Measurements from ENCODE around the gene ALK. TPM values are rescaled to one million over a fixed set of nuclear protein-coding genes. Genes with fewer than 3 reads are reported as not detected.
"Not testable (repeated sequence)": the region's sequence is repeated elsewhere in the genome, so short reads cannot be mapped to it uniquely, and the experiment has no call there.

Gene ALK
- total RNA-seq, 1 donor from 2014 or later, result under 0.01 TPM

DNA sequence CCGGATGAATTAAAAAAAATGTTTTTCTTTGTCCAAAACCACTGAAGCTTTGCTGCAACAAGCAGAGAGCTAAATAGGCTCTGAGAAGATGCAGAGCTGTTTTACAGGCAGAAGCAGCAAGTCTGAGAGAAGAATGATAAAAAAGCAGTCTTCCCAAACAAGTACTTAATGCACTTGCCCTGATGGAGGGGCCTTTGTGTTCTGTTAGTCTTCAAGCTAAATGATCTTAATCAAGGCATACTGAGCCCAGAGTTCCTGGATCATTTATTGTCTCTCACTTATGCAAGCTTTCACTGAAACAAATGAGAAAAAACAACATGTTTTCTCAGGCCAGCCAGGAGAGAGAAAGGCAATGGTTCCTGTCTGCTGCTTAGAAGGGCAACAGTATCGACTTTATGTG lies 653.7 kb downstream of the ALK start:
- H3K4me3 ChIP-seq (ENCODE audit: low read depth, low read length), result no peak overlapping the region
- TF ChIP-seq, protein P1, sequence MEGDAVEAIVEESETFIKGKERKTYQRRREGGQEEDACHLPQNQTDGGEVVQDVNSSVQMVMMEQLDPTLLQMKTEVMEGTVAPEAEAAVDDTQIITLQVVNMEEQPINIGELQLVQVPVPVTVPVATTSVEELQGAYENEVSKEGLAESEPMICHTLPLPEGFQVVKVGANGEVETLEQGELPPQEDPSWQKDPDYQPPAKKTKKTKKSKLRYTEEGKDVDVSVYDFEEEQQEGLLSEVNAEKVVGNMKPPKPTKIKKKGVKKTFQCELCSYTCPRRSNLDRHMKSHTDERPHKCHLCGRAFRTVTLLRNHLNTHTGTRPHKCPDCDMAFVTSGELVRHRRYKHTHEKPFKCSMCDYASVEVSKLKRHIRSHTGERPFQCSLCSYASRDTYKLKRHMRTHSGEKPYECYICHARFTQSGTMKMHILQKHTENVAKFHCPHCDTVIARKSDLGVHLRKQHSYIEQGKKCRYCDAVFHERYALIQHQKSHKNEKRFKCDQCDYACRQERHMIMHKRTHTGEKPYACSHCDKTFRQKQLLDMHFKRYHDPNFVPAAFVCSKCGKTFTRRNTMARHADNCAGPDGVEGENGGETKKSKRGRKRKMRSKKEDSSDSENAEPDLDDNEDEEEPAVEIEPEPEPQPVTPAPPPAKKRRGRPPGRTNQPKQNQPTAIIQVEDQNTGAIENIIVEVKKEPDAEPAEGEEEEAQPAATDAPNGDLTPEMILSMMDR (conservative IDR thresholded peaks at IDR 0.05; ENCODE audit: low read depth, low read length), result no peak
- DNase-seq (ENCODE audit: low read depth), result no peak

DNA sequence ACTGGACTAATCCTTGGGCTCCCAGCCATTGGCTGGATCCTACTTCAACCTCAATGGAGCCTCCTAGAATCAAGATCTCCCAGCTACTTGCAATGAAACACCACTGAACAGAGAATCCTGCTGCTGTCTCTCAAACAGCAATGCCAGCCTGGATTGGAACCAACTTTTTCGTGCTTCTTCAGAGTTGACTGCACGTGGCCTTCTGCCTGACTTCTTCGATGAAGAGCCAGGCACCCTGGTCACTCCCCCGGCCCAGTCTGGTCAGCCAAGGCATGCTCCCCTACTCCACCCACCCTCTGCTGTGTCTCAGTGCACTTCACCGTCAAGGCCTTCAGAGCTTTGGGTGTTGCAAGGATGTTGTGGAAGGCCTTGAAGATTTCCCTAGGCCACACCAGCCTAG lies 657.5 kb downstream of the ALK start:
- no peak for DNase-seq (ENCODE audit: low read depth)
- no peak overlapping the region for H3K4me3 ChIP-seq (ENCODE audit: low read depth, low read length)
- TF ChIP-seq, protein P1 (conservative IDR thresholded peaks at IDR 0.05; ENCODE audit: low read depth, low read length), result no peak

DNA sequence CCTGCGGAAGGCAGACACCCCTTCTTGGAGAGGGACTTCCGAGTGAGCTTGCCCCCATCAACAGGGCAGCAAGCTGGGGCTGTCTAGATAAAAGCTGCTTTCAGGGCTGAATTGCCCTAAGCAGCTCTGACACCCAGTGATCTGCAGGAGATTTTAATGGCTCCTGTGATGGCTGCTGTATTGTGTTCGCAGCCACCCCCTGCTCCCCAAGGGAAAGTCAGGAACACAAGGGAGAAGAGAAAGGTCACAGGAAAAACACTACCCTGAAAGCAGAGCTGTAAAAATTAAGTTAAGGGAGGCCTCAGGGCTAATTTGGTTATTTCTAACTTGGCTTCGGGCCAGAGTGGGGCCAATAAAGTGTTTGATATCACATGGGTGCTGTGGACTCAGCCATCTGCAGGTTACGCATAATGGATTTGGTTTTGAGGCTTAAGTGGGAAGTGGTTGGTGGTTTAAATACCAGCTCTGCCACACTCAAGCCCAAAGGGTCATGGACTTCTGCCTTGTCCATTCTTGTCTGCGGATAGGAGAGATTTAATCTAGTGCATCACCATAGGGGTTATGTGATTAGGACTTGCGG lies 658.6 kb downstream of the ALK start:
- H3K4me3 ChIP-seq (ENCODE audit: low read depth, low read length), result no peak overlapping the region

DNA sequence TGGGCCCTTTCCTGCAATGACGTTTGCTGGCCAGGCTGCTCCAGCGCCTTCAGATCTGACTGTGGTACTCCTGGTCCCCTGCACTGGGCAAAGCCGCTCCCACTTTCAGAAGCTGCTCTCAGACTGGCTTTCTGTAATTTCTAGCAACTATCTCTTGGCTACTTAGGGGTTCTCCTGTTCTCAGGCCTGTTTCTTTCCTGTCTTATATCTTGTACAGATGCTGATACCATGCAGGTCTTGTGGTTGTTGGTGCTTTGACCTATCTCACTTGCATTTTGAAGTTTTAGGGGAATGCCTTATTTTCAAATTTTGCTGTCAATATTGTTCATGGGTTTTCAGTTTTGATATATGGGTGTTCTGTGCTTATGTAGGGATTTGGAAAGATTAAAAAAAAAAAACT lies 660.4 kb downstream of the ALK start:
- no peak for DNase-seq (ENCODE audit: low read depth)
- no peak overlapping the region for H3K4me3 ChIP-seq (ENCODE audit: low read depth, low read length)
- TF ChIP-seq, protein P1 (conservative IDR thresholded peaks at IDR 0.05; ENCODE audit: low read depth, low read length), result no peak

More for the DNA sequence above, 658.6 kb downstream of the ALK start:
- DNase-seq (ENCODE audit: low read depth), result no peak
- TF ChIP-seq, protein P1 (conservative IDR thresholded peaks at IDR 0.05; ENCODE audit: low read depth, low read length), result no peak

DNA sequence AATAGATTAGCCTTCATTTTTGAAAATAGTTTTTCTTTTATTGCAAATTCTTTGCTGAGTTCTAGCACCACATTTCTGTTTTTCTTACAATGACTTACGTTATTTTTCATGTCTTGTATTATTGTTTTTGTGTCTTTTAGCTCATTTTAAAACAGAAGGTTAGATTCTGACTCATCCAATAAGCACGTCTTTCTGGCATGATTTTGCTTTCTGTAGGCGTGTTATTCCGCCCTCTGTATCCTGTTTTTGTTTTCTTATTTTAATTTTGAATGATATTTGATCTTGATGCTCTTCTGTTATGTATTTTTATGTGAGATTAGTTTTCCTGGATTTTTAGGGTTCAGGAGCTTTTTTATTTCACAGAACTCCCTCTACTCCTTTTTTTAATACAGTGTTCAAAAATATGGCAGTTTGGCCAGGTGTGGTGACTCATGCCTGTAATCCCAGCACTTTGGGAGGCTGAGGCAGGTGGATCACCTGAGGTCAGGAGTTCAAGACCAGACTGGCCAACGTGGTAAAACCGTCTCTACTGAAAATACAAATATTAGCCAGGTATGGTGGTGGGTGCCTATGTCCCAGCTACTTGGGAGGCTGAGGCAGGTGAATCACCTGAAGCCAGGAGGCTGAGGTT lies 661.1 kb downstream of the ALK start:
- TF ChIP-seq, protein P1 (conservative IDR thresholded peaks at IDR 0.05; ENCODE audit: low read depth, low read length), result no peak
- DNase-seq (ENCODE audit: low read depth), result no peak
- no peak overlapping the region for H3K4me3 ChIP-seq (ENCODE audit: low read depth, low read length)

- TF ChIP-seq, protein P1 (conservative IDR thresholded peaks at IDR 0.05; ENCODE audit: low read depth, low read length), result no peak
- H3K4me3 ChIP-seq (ENCODE audit: low read depth, low read length), result no peak overlapping the region
- no peak for DNase-seq (ENCODE audit: low read depth)
Measured at GRCh38 chr2:29259221-29259620, 662.2 kb downstream of the ALK start.

DNA sequence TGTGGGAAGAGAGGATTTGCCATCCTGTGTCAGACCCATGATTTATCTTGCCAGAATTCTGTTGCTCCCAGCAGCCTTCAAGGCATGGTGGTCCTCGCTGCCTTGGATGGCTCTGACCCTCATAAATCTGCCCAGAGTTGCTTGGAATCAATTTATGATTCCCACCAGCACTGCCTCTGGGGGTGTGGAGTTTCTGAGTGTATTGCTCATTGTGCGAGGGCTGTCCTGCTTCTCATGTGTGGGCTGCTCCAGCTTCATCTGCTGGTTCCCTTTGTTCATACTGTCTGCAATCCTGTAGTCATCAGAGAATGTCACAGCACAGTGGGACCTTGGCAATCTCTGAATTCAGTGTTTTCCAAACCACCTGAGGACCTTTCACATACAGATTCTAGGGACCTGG lies 666.4 kb downstream of the ALK start:
- no peak for DNase-seq (ENCODE audit: low read depth)
- TF ChIP-seq, protein P1 (conservative IDR thresholded peaks at IDR 0.05; ENCODE audit: low read depth, low read length), result no peak
- no peak overlapping the region for H3K4me3 ChIP-seq (ENCODE audit: low read depth, low read length)

DNA sequence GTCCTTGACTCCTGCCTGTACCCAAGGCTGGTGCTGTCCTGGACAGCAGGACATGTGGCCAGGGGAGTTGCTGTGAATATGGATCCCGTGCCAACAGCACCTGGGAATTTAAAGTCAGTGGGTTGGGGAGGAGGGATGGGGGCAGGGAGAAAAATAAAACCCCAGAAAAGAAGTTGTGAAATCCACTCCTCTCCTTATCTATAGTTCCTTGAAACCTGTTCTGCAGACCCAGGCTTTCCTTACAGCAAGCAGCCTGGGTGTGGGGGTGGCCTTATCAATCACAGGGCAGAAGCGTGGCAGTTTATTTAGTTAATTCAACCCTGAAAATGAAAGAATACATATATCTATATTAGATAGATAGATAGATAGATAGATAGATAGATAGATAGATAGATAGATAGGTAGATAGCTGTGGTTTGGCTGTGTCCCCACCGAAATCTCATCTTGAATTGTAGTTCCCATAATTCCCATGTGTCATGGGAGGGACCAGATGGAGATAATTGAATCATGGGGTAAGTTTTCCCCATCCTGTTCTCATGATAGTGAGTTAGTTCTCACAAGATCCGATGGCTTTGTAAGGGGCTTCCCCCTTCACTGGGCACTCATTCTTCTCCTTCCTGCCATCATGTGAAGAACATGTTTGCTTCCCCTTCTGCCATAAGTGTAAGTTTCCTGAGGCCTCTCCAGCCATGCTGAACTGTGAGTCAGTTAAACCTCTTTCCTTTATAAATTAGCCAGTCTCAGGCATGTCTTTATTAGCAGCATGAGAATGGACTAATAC lies 667.7 kb downstream of the ALK start:
- not testable (repeated sequence) for DNase-seq (ENCODE audit: low read depth); H3K4me3 ChIP-seq (ENCODE audit: low read depth, low read length)
